Activated T-helper 1 cell treated with anti-CD3 and anti-CD28 coated beads, Interleukin-12 subunit alpha, Interleukin-12 subunit beta, Interleukin-2, Interleukin-4 antibody, amounts not matched to agents 30 ng/mL and 10 ng/mL and 1 ng/mL, durations not matched to agents 14 hours and 24 hours and 36 hours (primary cell): ENCODE results near the gene S100A3. TPM values are rescaled to one million over a fixed set of nuclear protein-coding genes. Genes with fewer than 3 reads are reported as not detected.

Source experiments
- DNase-seq: peaks from one replicate; pipeline ENCODE4 v3.0.0; 2021; ENCODE audit warnings: low spot score
- H3K27ac Mint-ChIP-seq: one replicate; pipeline ENCODE4 v1.8.0; 2021; ENCODE audit warnings: mild to moderate bottlenecking, mixed read lengths
- H3K27me3 Mint-ChIP-seq: one replicate; pipeline ENCODE4 v1.8.0; 2022; ENCODE audit warnings: mild to moderate bottlenecking, moderate library complexity, mixed read lengths; ENCODE audit not compliant: insufficient read depth
- H3K36me3 Mint-ChIP-seq: one replicate; pipeline ENCODE4 v1.8.0; 2021; ENCODE audit warnings: low read depth, mixed read lengths
- H3K4me1 Mint-ChIP-seq: one replicate; pipeline ENCODE4 v1.8.0; 2021; ENCODE audit warnings: low read depth, mixed read lengths
- H3K4me3 Mint-ChIP-seq: one replicate; pipeline ENCODE4 v1.8.0; 2021; ENCODE audit warnings: mild to moderate bottlenecking, moderate library complexity, mixed read lengths
- H3K9me3 Mint-ChIP-seq: one replicate; pipeline ENCODE4 v1.8.0; 2021; ENCODE audit warnings: mixed read lengths
- intact Hi-C: fragments of 100-400 bp; cut with micrococcal nuclease; formaldehyde crosslinking; loops from one replicate; pipeline ENCODE4 v1.15.1; 2024
- total RNA-seq: library from RNA; stranded (reverse); gene quantifications from 2 replicates; pipeline ENCODE4 v1.2.3, GENCODE V29; 2022

S100A3 gene
- total RNA-seq, 1 donor from 2014 or later, result not detected

- Mint-ChIP-seq H3K4me3 (peak overlapping the region; percentile 90), H3K4me1 (peaks cover 82% of the 10 kb centered on the region), H3K27ac (peak overlapping the region; percentile 85), H3K36me3 (peaks cover 27% of the 10 kb centered on the region), H3K9me3 (no peaks in the 10 kb centered on the region), H3K27me3 (no peaks in the 10 kb centered on the region)
- DNase-seq, result no peak
- intact Hi-C loops, result loop anchor here (10.0 kb wide), 1 partner anchor 422 kb away; the partner anchor contains the start of genes CREB3L4 and SLC39A1
Observed at GRCh38 chr1:153542956-153543711, 5.9 kb downstream of the S100A3 start.

GRCh38 chr1:153541641-153542590 is 7.1 kb downstream of the S100A3 start:
- intact Hi-C loops, result loop anchor here (10.0 kb wide), 1 partner anchor 423 kb away; the partner anchor contains the start of genes CREB3L4 and SLC39A1
- Mint-ChIP-seq H3K9me3 (no peaks in the 10 kb centered on the region), H3K27ac (peak overlapping the region; percentile 85), H3K36me3 (peaks cover 27% of the 10 kb centered on the region), H3K4me1 (peaks cover 77% of the 10 kb centered on the region), H3K27me3 (no peaks in the 10 kb centered on the region), H3K4me3 (peak overlapping the region; percentile 41)
- no peak for DNase-seq

GRCh38 chr1:153540394-153541361 is 8.4 kb downstream of the S100A3 start, which contains the start of gene S100A5:
TSS of gene S100A5 (minus strand) at chr1:153540934. CDS start at chr1:153540191, 743 bp downstream.
- no peaks in the 10 kb centered on the region for H3K27me3 Mint-ChIP-seq
- peak within 1 kb of the TSS; percentile 79 for H3K27ac Mint-ChIP-seq
- H3K4me3 Mint-ChIP-seq, result peak within 1 kb of the TSS; percentile 72
- DNase-seq, result peak; percentile 58
- peaks cover 29% of the 10 kb centered on the region for H3K36me3 Mint-ChIP-seq
- H3K9me3 Mint-ChIP-seq, result no peaks in the 10 kb centered on the region
- peaks cover 76% of the 10 kb centered on the region for H3K4me1 Mint-ChIP-seq
- intact Hi-C loops, result loop anchor here (10.0 kb wide), 1 partner anchor 424 kb away; the partner anchor contains the start of genes CREB3L4 and SLC39A1

GRCh38 chr1:153539395-153540093 is 9.5 kb downstream of the S100A3 start:
- intact Hi-C loops, result loop anchor here (10.0 kb wide), 1 partner anchor 425 kb away; the partner anchor contains the start of genes CREB3L4 and SLC39A1
- H3K4me1 Mint-ChIP-seq, result peaks cover 71% of the 10 kb centered on the region
- H3K27ac Mint-ChIP-seq, result peak overlapping the region; percentile 79
- H3K36me3 Mint-ChIP-seq, result peaks cover 29% of the 10 kb centered on the region
- DNase-seq, result no peak
- no peaks in the 10 kb centered on the region for H3K9me3 Mint-ChIP-seq
- no peaks in the 10 kb centered on the region for H3K27me3 Mint-ChIP-seq
- peak overlapping the region; percentile 72 for H3K4me3 Mint-ChIP-seq

- H3K9me3 Mint-ChIP-seq, result no peaks in the 10 kb centered on the region
- DNase-seq, result no peak
- no peaks in the 10 kb centered on the region for H3K27me3 Mint-ChIP-seq
- H3K4me3 Mint-ChIP-seq, result peak overlapping the region; percentile 53
- peak overlapping the region; percentile 29 for H3K27ac Mint-ChIP-seq
- peaks cover 27% of the 10 kb centered on the region for H3K36me3 Mint-ChIP-seq
- H3K4me1 Mint-ChIP-seq, result peaks cover 71% of the 10 kb centered on the region
- intact Hi-C loops, result no loop called here
Observed at GRCh38 chr1:153538315-153538821, 10.7 kb downstream of the S100A3 start.

- Mint-ChIP-seq H3K9me3 (no peaks in the 10 kb centered on the region), H3K36me3 (peaks cover 18% of the 10 kb centered on the region), H3K4me1 (peaks cover 71% of the 10 kb centered on the region), H3K4me3 (peak overlapping the region; percentile 35), H3K27me3 (no peaks in the 10 kb centered on the region), H3K27ac (peak overlapping the region; percentile 96)
- intact Hi-C loops, result no loop called here
- DNase-seq, result no peak
Observed at GRCh38 chr1:153537376-153537730, 11.7 kb downstream of the S100A3 start.

GRCh38 chr1:153536671-153537375 is 12.2 kb downstream of the S100A3 start:
- H3K4me3 Mint-ChIP-seq, result peak overlapping the region; percentile 91
- H3K4me1 Mint-ChIP-seq, result peaks cover 71% of the 10 kb centered on the region
- intact Hi-C loops, result loop anchor here (1.0 kb wide), 3 partner anchors 8 to 121 kb away; partner anchors contain the start of genes S100A4 and SNAPIN
- peaks cover 15% of the 10 kb centered on the region for H3K36me3 Mint-ChIP-seq
- no peaks in the 10 kb centered on the region for H3K9me3 Mint-ChIP-seq
- peak overlapping the region; percentile 96 for H3K27ac Mint-ChIP-seq
- no peak for DNase-seq
- H3K27me3 Mint-ChIP-seq, result no peaks in the 10 kb centered on the region

GRCh38 chr1:153536012-153536670 is 12.9 kb downstream of the S100A3 start:
- DNase-seq, result peak; percentile 76
- Mint-ChIP-seq H3K9me3 (no peaks in the 10 kb centered on the region), H3K36me3 (peaks cover 10% of the 10 kb centered on the region), H3K27me3 (no peaks in the 10 kb centered on the region), H3K4me3 (peak overlapping the region; percentile 91), H3K27ac (peak overlapping the region; percentile 96), H3K4me1 (peaks cover 71% of the 10 kb centered on the region)
- intact Hi-C loops, result loop anchor here (1.0 kb wide), 3 partner anchors 9 to 122 kb away; partner anchors contain the start of genes S100A4 and SNAPIN

GRCh38 chr1:153535242-153536011 is 13.6 kb downstream of the S100A3 start, which contains the start of gene S100A6:
TSS of gene S100A6 (minus strand) at chr1:153535991. CDS start at chr1:153535339, 652 bp downstream.
- DNase-seq, result peak; percentile 36
- H3K9me3 Mint-ChIP-seq, result no peaks in the 10 kb centered on the region
- H3K4me3 Mint-ChIP-seq, result peak within 1 kb of the TSS; percentile 91
- intact Hi-C loops, result loop anchor here (1.0 to 2.0 kb wide), 5 partner anchors 10 to 135 kb away; partner anchors contain the start of genes ILF2, S100A4 and SNAPIN
- H3K4me1 Mint-ChIP-seq, result peaks cover 71% of the 10 kb centered on the region
- peak within 1 kb of the TSS; percentile 96 for H3K27ac Mint-ChIP-seq
- H3K36me3 Mint-ChIP-seq, result peaks cover 10% of the 10 kb centered on the region
- H3K27me3 Mint-ChIP-seq, result no peaks in the 10 kb centered on the region

- Mint-ChIP-seq H3K36me3 (peaks cover 10% of the 10 kb centered on the region), H3K4me1 (peaks cover 69% of the 10 kb centered on the region), H3K27ac (peak overlapping the region; percentile 95), H3K4me3 (peak overlapping the region; percentile 91), H3K27me3 (no peaks in the 10 kb centered on the region), H3K9me3 (no peaks in the 10 kb centered on the region)
- DNase-seq, result no peak
- intact Hi-C loops, result loop anchor here (1.0 to 2.0 kb wide), 2 partner anchors 82 to 136 kb away; partner anchors contain the start of gene ILF2
Observed at GRCh38 chr1:153534925-153535241, 14.2 kb downstream of the S100A3 start.
